Stimulated activated CD8-positive, alpha-beta memory T cell treated with anti-CD3 and anti-CD28 coated beads, Interleukin-15, amount 100 ng/mL, for 24 hours (primary cell): Measurements from ENCODE around the gene SPATA31A5.
"Not testable (repeated sequence)": the region's sequence is repeated elsewhere in the genome, so short reads cannot be mapped to it uniquely, and the experiment has no call there.

ENCODE experiments used
- DNase-seq: peaks from one replicate; pipeline ENCODE4 v3.0.0-alpha.2; 2020; ENCODE audit warnings: low read depth

Gene SPATA31A5

GRCh38 chr9:60914107-60914506 lies at the start of gene SPATA31A5:
SPATA31A5 (plus strand) TSS chr9:60914407; CDS start chr9:60914436, 29 bp downstream.
- DNase-seq: not testable (repeated sequence)

GRCh38 chr9:60962990-60963350 lies 48.8 kb downstream of the SPATA31A5 start:
- not testable (repeated sequence) for DNase-seq

- DNase-seq: not testable (repeated sequence)
Observed at GRCh38 chr9:60966382-60966781, 52.2 kb downstream of the SPATA31A5 start.
